ENCODE data around the gene DIO3.

DIO3 gene

GRCh38 chr14:101600336-101600890 lies 39.1 kb downstream of the DIO3 start:
- DNase-seq: no peak

DNA sequence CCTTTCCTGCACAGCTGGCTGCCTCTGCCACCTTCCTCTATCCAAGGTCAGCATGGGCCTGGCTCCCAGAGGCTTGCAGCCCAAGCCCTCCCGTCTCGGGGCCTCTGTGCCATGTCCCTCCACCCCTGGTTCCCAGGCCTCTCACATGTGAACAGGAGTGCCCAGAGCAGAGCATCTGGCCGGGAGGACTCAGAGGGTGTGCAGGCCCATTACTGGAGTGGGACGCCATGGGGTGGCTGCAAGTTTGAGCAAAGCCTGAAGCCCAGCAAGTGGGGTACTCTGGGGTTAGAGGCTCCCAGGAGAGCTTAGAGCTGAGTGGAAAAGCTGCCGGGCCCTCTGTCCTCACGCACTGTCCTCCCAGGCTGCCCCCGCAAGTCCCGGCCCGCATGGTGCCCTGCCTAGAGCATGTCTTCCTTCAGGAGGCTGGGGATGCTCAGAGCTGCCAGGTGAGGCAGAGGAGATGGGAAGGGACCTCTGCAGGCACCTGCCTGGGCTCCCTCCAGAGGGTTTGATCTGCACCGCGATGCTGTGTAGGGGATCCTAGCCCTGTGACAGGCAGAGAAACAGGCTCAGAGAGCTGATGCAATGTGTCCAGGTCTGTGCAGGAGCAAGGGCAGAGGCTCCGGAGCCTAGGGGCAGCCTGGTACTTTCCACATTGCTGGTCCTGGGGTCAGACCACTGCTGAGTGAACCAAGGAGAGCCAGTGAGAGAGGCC lies 39.8 kb downstream of the DIO3 start:
- DNase-seq: no peak

DNA sequence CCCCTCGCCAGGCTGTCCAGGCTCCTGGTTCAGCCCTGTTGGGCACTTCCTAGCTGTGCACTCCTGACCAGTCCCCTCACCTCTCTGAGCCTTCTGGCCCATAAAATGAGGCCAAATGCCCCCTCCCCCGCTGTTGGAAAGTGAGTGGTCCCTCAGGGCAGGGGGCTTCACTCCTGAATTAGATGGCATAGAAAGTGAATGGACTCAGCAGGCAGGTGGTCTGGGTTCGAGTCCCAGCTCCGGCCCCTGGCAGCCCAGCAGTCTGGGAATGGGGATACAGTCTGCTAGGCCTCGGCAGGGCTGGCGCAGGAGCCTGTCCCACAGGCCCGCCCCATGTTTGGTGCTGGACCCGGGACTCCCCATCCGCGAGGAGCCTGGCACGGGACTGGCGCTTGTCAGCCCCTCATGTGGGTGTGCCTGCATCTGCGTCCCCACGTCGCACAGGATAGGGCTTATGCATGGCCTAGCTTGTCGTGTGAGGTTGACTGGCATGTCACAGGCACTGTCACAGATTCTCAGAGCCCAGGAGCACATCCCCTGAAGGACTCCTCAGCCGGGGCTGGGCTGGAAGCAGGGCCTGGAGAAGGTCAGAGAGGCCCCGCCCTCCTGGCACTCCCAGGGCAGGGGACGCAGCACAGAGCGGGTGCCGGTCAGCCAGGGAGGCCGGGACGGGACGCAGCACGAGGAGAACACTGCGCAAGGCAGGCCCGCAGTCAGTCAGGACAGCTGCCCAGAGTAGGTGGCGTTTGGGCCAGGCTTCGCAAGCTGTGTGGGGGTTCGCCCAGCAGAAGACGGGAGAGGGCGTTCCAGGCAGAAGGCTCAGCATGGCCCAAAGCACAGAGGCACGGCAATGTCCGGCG lies 40.5 kb downstream of the DIO3 start:
- DNase-seq: no peak

DNA sequence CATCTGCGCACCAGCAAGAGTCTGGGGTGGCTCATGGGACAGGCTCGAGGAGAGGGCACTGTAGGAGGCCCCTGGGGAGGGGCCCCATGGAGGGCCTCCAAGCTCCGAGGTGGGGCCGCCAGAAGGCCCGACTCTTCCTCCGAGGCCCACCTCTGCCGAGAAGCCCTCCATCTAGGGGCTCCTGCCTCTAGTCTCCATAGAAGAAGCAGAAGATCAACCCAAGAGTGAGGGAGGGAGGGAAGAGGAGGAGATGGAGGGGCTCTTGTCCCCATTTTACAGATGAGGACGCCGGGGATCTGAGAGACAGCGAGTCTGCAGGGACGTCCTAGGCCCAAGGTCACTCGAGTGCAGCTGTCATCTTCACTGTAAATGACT lies 41.2 kb downstream of the DIO3 start:
- DNase-seq: no peak

- DNase-seq: no peak
Measured at GRCh38 chr14:101603096-101603495, 41.8 kb downstream of the DIO3 start.

- DNase-seq: no peak
Measured at GRCh38 chr14:101604228-101604934, 43.1 kb downstream of the DIO3 start.

- no peak for DNase-seq
Measured at GRCh38 chr14:101604935-101605780, 43.9 kb downstream of the DIO3 start.

DNA sequence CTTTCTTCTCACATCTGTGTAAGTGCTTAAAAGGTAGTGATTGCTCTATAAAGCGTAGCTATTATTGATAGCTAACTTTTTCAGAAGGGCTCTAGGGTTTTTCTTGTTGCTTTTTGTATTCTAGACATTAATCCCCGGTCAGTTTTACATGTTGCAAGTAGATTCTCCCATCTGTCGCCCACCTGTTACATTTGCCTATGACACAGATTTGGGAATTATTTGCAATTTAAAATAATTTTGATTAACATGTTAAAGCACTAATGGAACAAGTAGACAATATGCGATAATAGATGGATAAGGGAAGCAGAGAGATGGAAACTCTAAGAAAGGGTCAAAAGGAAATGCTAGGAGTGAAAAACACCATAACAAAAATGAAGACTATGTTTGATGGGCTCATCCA lies 44.5 kb downstream of the DIO3 start:
- DNase-seq: no peak

Measured in CD4-positive, alpha-beta T cell treated with Interferon gamma for 1 hour (primary cell).